GM11168 (cell line): ENCODE data around the gene PATL2.
"Not testable (repeated sequence)": the region's sequence is repeated elsewhere in the genome, so short reads cannot be mapped to it uniquely, and the experiment has no call there.

Experiments
- in situ Hi-C: fragments of 300-500 bp; cut with MboI; formaldehyde crosslinking; loops from one replicate; pipeline ENCODE4 v1.12.0; 2022; ENCODE audit warnings: low sequenced_read_pairs; ENCODE audit not compliant: unreplicated experiment

Gene PATL2

GRCh38 chr15:44695294-44695693 is 15.8 kb downstream of the PATL2 start:
- in situ Hi-C loops = no loop called here

- in situ Hi-C loops = no loop called here
Measured at GRCh38 chr15:44694416-44694815, 16.7 kb downstream of the PATL2 start.

- in situ Hi-C loops = no loop called here
Measured at GRCh38 chr15:44692659-44693058, 18.5 kb downstream of the PATL2 start.

GRCh38 chr15:44690245-44690644 is 20.9 kb downstream of the PATL2 start:
- in situ Hi-C loops = not testable (repeated sequence)

GRCh38 chr15:44689318-44689717 is 21.8 kb downstream of the PATL2 start:
- in situ Hi-C loops = not testable (repeated sequence)

GRCh38 chr15:44682809-44683682 is 28.1 kb downstream of the PATL2 start:
- in situ Hi-C loops = not testable (repeated sequence)

GRCh38 chr15:44682211-44682610 is 28.9 kb downstream of the PATL2 start:
- in situ Hi-C loops = no loop called here

- in situ Hi-C loops = no loop called here
Measured at GRCh38 chr15:44676676-44677075, 34.4 kb downstream of the PATL2 start.

GRCh38 chr15:44675911-44676310 is 35.2 kb downstream of the PATL2 start:
- in situ Hi-C loops = no loop called here

- in situ Hi-C loops = no loop called here
Measured at GRCh38 chr15:44673639-44674038, 37.5 kb downstream of the PATL2 start.

- in situ Hi-C loops = no loop called here
Measured at GRCh38 chr15:44670087-44670950, 40.8 kb downstream of the PATL2 start.

- in situ Hi-C loops = loop anchor here (5.0 kb wide), 1 partner anchor 38 kb away; no protein-coding TSS in a partner anchor
Measured at GRCh38 chr15:44668921-44669320, 42.2 kb downstream of the PATL2 start.

GRCh38 chr15:44667039-44667360 is 44.1 kb downstream of the PATL2 start:
- in situ Hi-C loops = loop anchor here (5.0 kb wide), 1 partner anchor 40 kb away; no protein-coding TSS in a partner anchor

GRCh38 chr15:44666210-44667038 is 44.7 kb downstream of the PATL2 start:
- in situ Hi-C loops = loop anchor here (5.0 kb wide), 1 partner anchor 41 kb away; no protein-coding TSS in a partner anchor

- in situ Hi-C loops = no loop called here
Measured at GRCh38 chr15:44663410-44664308, 47.5 kb downstream of the PATL2 start, which contains the start of gene SPG11. Gene SPG11, minus strand, starts transcription at chr15:44663662. Its CDS starts 15 bp downstream, at chr15:44663647.

- in situ Hi-C loops = no loop called here
Measured at GRCh38 chr15:44662478-44663409, 48.4 kb downstream of the PATL2 start.

- in situ Hi-C loops = no loop called here
Measured at GRCh38 chr15:44661576-44661975, 49.5 kb downstream of the PATL2 start.

- in situ Hi-C loops = no loop called here
Measured at GRCh38 chr15:44659056-44659455, 52.1 kb downstream of the PATL2 start.
